NCI-H1417 treated with DMSO at 0.1 percent for 48 hours (cell line): ENCODE measurements around the gene TYRP1.

Experiments used
- DNase-seq: peaks from one replicate; lab custom pipeline; 2025; lab: John Stamatoyannopoulos, UW

Gene TYRP1

GRCh38 chr9:12730927-12731326 lies 37.7 kb downstream of the TYRP1 start:
- DNase-seq, result no peak

- no peak for DNase-seq
These were observed 39.8 kb downstream of the TYRP1 start for GRCh38 chr9:12732971-12733370.

- no peak for DNase-seq
These were observed 42.5 kb downstream of the TYRP1 start for GRCh38 chr9:12735665-12736064.

GRCh38 chr9:12737871-12738270 lies 44.7 kb downstream of the TYRP1 start:
- DNase-seq, result no peak

- DNase-seq, result no peak
These were observed 45.9 kb downstream of the TYRP1 start for GRCh38 chr9:12739014-12739652.

- DNase-seq, result no peak
These were observed 47.7 kb downstream of the TYRP1 start for GRCh38 chr9:12740845-12741244.

- DNase-seq, result no peak
These were observed 54.8 kb downstream of the TYRP1 start for GRCh38 chr9:12748016-12748415.

GRCh38 chr9:12748954-12749353 lies 55.8 kb downstream of the TYRP1 start:
- no peak for DNase-seq

GRCh38 chr9:12753931-12754330 lies 60.7 kb downstream of the TYRP1 start:
- no peak for DNase-seq

GRCh38 chr9:12759761-12760160 lies 66.6 kb downstream of the TYRP1 start:
- no peak for DNase-seq
